Esophagus muscularis mucosa (tissue), 4 donors: ENCODE results near the gene LRRC4C.

Source experiments
- EP300 ChIP-seq: sonication (generic); formaldehyde crosslinking; IDR thresholded peaks from one replicate; pipeline ENCODE4 v1.6.1; 2017; ENCODE audit warnings: antibody characterized with exemption
- POLR2AphosphoS5 ChIP-seq, 2 donors: sonication (generic); formaldehyde crosslinking; IDR thresholded peaks; one replicate each; pipeline ENCODE4 v1.6.1; 2017; ENCODE audit warnings: antibody characterized with exemption in 2 of 2
- TF ChIP-seq, protein P1 (sequence below), 3 experiments: fragments of 200-600 bp in 2 of 3; fragments of 450-650 bp in 1 of 3; sonication (generic) in 2 of 3; IDR thresholded peaks; one replicate each; pipeline ENCODE4 v1.5.1; 2017 to 2019; ENCODE audit warnings: antibody characterized with exemption in 3 of 3, mild to moderate bottlenecking in 2 of 3, moderate library complexity in 1 of 3

DNA sequence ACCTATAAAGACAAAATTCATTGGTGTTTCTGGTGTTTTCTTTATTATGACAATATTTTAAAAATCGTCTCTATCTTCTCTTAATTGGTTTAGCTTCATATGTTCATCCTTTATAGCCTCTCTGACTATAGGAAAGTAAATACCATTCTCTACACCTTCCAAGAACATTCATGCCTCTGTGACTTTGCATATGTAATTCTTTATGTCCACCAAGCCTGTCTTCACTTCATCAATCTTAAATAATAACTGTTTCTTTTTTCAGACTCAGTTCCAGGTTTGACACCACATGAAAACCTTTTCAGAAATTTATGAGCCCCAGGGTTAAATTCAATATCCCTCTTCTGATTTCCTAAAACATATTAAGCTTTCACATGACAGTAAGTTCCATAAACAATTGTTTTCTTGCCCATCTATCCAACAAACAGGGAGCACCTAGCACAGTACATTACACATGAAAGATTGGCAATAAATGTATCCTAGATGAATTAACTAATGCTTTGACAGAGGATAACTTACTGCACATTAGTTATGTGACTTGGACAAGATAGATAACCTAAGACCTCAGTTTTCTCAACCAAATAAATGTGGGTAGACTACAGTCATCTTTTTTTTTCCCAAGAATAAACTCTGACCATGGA is 886.1 kb downstream of the LRRC4C start:
- TF ChIP-seq, protein P1, sequence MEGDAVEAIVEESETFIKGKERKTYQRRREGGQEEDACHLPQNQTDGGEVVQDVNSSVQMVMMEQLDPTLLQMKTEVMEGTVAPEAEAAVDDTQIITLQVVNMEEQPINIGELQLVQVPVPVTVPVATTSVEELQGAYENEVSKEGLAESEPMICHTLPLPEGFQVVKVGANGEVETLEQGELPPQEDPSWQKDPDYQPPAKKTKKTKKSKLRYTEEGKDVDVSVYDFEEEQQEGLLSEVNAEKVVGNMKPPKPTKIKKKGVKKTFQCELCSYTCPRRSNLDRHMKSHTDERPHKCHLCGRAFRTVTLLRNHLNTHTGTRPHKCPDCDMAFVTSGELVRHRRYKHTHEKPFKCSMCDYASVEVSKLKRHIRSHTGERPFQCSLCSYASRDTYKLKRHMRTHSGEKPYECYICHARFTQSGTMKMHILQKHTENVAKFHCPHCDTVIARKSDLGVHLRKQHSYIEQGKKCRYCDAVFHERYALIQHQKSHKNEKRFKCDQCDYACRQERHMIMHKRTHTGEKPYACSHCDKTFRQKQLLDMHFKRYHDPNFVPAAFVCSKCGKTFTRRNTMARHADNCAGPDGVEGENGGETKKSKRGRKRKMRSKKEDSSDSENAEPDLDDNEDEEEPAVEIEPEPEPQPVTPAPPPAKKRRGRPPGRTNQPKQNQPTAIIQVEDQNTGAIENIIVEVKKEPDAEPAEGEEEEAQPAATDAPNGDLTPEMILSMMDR (IDR thresholded peaks at IDR 0.05), result no peak
- no peak for TF ChIP-seq EP300
- TF ChIP-seq POLR2AphosphoS5 (IDR thresholded peaks at IDR 0.05), result no peak
